IPS DF 6.9 (cell line): ENCODE data around the gene FRMD4A.

ENCODE experiments used
- DNase-seq: peaks from one replicate; pipeline ENCODE4 v3.0.0-alpha.2; 2013; ENCODE audit warnings: low read depth, low spot score
- H3K27ac ChIP-seq: one replicate; pipeline ENCODE4 v1.5.1; 2013; ENCODE audit warnings: low read length, control low read depth
- H3K27me3 ChIP-seq: 2 replicates; pipeline ENCODE4 v1.6.1; 2013; ENCODE audit warnings: mild to moderate bottlenecking, low read length; ENCODE audit not compliant: control insufficient read depth, insufficient read depth
- H3K36me3 ChIP-seq: 2 replicates; pipeline ENCODE4 v1.6.1; 2013; ENCODE audit warnings: low read length; ENCODE audit not compliant: control insufficient read depth, insufficient read depth
- H3K4me1 ChIP-seq: 2 replicates; pipeline ENCODE4 v1.6.1; 2013; ENCODE audit warnings: low read length; ENCODE audit not compliant: control insufficient read depth, insufficient read depth
- H3K4me3 ChIP-seq: 2 replicates; pipeline ENCODE4 v1.5.1; 2013; ENCODE audit warnings: mild to moderate bottlenecking, low read length
- H3K9me3 ChIP-seq: 2 replicates; pipeline ENCODE4 v1.6.1; 2013; ENCODE audit warnings: low read length, inconsistent platforms; ENCODE audit not compliant: control insufficient read depth, insufficient read depth
- WGBS: extraction: QIAGEN DNeasy Blood & Tissue Kit; methylation state at CpG from one replicate; pipeline ENCODE4 v1.1.7; 2013; ENCODE audit warnings: mixed read lengths, missing lambda C conversion rate; ENCODE audit not compliant: insufficient read length, insufficient coverage; 5-methylcytosine and 5-hydroxymethylcytosine counted together

FRMD4A gene

GRCh38 chr10:14134275-14134674, 196.4 kb downstream of the FRMD4A start:
- Histone ChIP-seq H3K4me1 (no peaks in the 10 kb centered on the region), H3K9me3 (no peaks in the 10 kb centered on the region), H3K27me3 (no peaks in the 10 kb centered on the region), H3K4me3 (no peak overlapping the region), H3K36me3 (no peaks in the 10 kb centered on the region), H3K27ac (no peak overlapping the region)
- 100% methylated on average over 1 of the region's 1 CpG for WGBS
- no peak for DNase-seq

GRCh38 chr10:14131261-14131960, 199.3 kb downstream of the FRMD4A start:
- Histone ChIP-seq H3K4me1 (no peaks in the 10 kb centered on the region), H3K27me3 (no peaks in the 10 kb centered on the region), H3K4me3 (no peak overlapping the region), H3K36me3 (no peaks in the 10 kb centered on the region), H3K9me3 (no peaks in the 10 kb centered on the region), H3K27ac (no peak overlapping the region)
- no CpG with 5 or more reads among the region's 14 CpGs for WGBS
- DNase-seq: no peak

GRCh38 chr10:14129770-14130169, 201.0 kb downstream of the FRMD4A start:
- no peak for DNase-seq
- no peaks in the 10 kb centered on the region for H3K4me1 ChIP-seq
- no peak overlapping the region for H3K4me3 ChIP-seq
- H3K27ac ChIP-seq: no peak overlapping the region
- H3K9me3 ChIP-seq: no peaks in the 10 kb centered on the region
- H3K27me3 ChIP-seq: no peaks in the 10 kb centered on the region
- no peaks in the 10 kb centered on the region for H3K36me3 ChIP-seq
- no CpG with 5 or more reads among the region's 4 CpGs for WGBS

GRCh38 chr10:14128519-14128918, 202.2 kb downstream of the FRMD4A start:
- Histone ChIP-seq H3K9me3 (no peaks in the 10 kb centered on the region), H3K27me3 (no peaks in the 10 kb centered on the region), H3K36me3 (no peaks in the 10 kb centered on the region), H3K4me1 (no peaks in the 10 kb centered on the region), H3K27ac (no peak overlapping the region), H3K4me3 (no peak overlapping the region)
- no CpG with 5 or more reads among the region's 8 CpGs for whole genome bisulfite sequencing
- DNase-seq: no peak

- DNase-seq: no peak
- no peaks in the 10 kb centered on the region for H3K4me1 ChIP-seq
- H3K9me3 ChIP-seq: no peaks in the 10 kb centered on the region
- WGBS: no CpG with 5 or more reads among the region's 6 CpGs
- no peak overlapping the region for H3K4me3 ChIP-seq
- H3K27ac ChIP-seq: no peak overlapping the region
- H3K36me3 ChIP-seq: no peaks in the 10 kb centered on the region
- H3K27me3 ChIP-seq: no peaks in the 10 kb centered on the region
Observed at GRCh38 chr10:14126697-14127440, 203.9 kb downstream of the FRMD4A start.

- no peaks in the 10 kb centered on the region for H3K36me3 ChIP-seq
- DNase-seq: no peak
- H3K27me3 ChIP-seq: no peaks in the 10 kb centered on the region
- no peaks in the 10 kb centered on the region for H3K4me1 ChIP-seq
- WGBS: no CpG with 5 or more reads among the region's 6 CpGs
- H3K9me3 ChIP-seq: no peaks in the 10 kb centered on the region
- no peak overlapping the region for H3K27ac ChIP-seq
- H3K4me3 ChIP-seq: no peak overlapping the region
Observed at GRCh38 chr10:14125564-14125963, 205.2 kb downstream of the FRMD4A start.

GRCh38 chr10:14124941-14125340, 205.8 kb downstream of the FRMD4A start:
- Histone ChIP-seq H3K9me3 (no peaks in the 10 kb centered on the region), H3K27me3 (no peaks in the 10 kb centered on the region), H3K4me3 (no peak overlapping the region), H3K4me1 (no peaks in the 10 kb centered on the region), H3K27ac (no peak overlapping the region), H3K36me3 (no peaks in the 10 kb centered on the region)
- DNase-seq: no peak
- WGBS: no CpG with 5 or more reads among the region's 7 CpGs

GRCh38 chr10:14123139-14123538, 207.6 kb downstream of the FRMD4A start:
- Histone ChIP-seq H3K4me1 (no peaks in the 10 kb centered on the region), H3K27ac (no peak overlapping the region), H3K36me3 (no peaks in the 10 kb centered on the region), H3K9me3 (no peaks in the 10 kb centered on the region), H3K27me3 (no peaks in the 10 kb centered on the region), H3K4me3 (no peak overlapping the region)
- no CpG with 5 or more reads among the region's 5 CpGs for WGBS
- DNase-seq: no peak

- Histone ChIP-seq H3K9me3 (no peaks in the 10 kb centered on the region), H3K4me3 (no peak overlapping the region), H3K4me1 (no peaks in the 10 kb centered on the region), H3K27me3 (no peaks in the 10 kb centered on the region), H3K27ac (no peak overlapping the region), H3K36me3 (no peaks in the 10 kb centered on the region)
- no CpG with 5 or more reads among the region's 2 CpGs for WGBS
- DNase-seq: no peak
Observed at GRCh38 chr10:14120812-14121211, 209.9 kb downstream of the FRMD4A start.

- Histone ChIP-seq H3K27me3 (no peaks in the 10 kb centered on the region), H3K9me3 (no peaks in the 10 kb centered on the region), H3K27ac (no peak overlapping the region), H3K4me1 (no peaks in the 10 kb centered on the region), H3K36me3 (no peaks in the 10 kb centered on the region), H3K4me3 (no peak overlapping the region)
- DNase-seq: no peak
- no CpG with 5 or more reads among the region's 4 CpGs for WGBS
Observed at GRCh38 chr10:14118953-14119352, 211.8 kb downstream of the FRMD4A start.

- Histone ChIP-seq H3K9me3 (no peaks in the 10 kb centered on the region), H3K27me3 (no peaks in the 10 kb centered on the region), H3K4me3 (no peak overlapping the region), H3K36me3 (no peaks in the 10 kb centered on the region), H3K27ac (no peak overlapping the region), H3K4me1 (peaks cover 1% of the 10 kb centered on the region; the same call in 1 of the 2 replicates)
- DNase-seq: no peak
Observed at GRCh38 chr10:14116837-14117236, 213.9 kb downstream of the FRMD4A start.
